ENCODE measurements around the gene CENATAC. TPM values are rescaled to one million over a fixed set of nuclear protein-coding genes. Genes with fewer than 3 reads are reported as not detected.

CENATAC gene
- total RNA-seq, 1 experiment from 2014 or later: 55.2 TPM

DNA sequence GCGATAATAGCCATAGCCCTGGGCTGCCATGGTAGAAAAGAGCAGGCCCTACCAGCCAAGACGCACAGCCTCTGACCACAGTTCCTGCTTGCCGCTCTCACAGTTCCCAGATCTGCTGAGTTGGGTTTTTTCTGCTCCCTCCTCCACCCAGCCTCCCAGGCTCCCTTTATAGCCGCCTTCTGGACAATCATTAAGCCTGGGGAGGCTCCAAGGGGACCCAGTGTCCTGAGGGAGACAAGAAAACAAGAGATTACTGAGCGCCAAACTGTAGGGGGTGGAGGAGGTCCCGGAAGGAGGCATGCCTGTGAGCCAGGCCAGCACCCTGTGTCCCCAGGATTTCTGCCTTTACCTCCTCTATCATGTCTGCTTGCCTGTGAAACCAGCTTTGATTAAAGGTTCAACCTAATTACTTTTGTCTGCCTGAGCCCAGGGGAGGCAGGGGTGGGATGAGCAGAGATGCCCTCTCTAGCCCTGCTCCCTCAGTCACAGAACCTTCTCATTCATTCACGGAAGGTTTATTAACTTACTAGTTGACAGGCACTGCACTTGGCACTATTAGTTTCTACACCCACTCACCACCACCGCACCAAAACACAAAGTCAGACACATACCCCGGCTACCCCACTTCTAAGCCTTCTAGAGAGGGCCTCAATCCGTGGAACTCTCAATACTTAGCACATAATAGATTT, 31.5 kb downstream of the CENATAC start:
- Histone ChIP-seq H3K27ac (ENCODE audit: insufficient read length, low read depth, low read length) (no peak overlapping the region), H3K9ac (ENCODE audit: extremely low read depth, insufficient read length, low read length) (peak overlapping the region; percentile 80)

More for the DNA sequence above, 31.5 kb downstream of the CENATAC start:
- H3K23me2 ChIP-seq (ENCODE audit: insufficient read length, low read depth, low read length, poor library complexity, severe bottlenecking): peaks cover 14% of the 10 kb centered on the region
- H3K14ac ChIP-seq (ENCODE audit: insufficient read depth, low read length): no peak overlapping the region
- no peak overlapping the region for H2BK20ac ChIP-seq (ENCODE audit: low read depth, low read length, poor library complexity, severe bottlenecking)
- H3K36me3 Mint-ChIP-seq (ENCODE audit: insufficient read depth in 1 of 3, low read depth in 3 of 3): peaks cover 21 to 43% (median 42%) of the 10 kb centered on the region in 3 experiments
- no peak overlapping the region for H2BK5ac ChIP-seq (ENCODE audit: insufficient read length, low read length)
- no peaks in the 10 kb centered on the region for H3K79me2 ChIP-seq (ENCODE audit: insufficient read depth, low read length)
- no peak overlapping the region for H4K8ac ChIP-seq (replicated peaks; ENCODE audit: insufficient read length, low read depth, low read length)
- DNase-seq: no peak
- H3T11ph ChIP-seq (ENCODE audit: low read length): no peak overlapping the region
- TF ChIP-seq, protein P1, sequence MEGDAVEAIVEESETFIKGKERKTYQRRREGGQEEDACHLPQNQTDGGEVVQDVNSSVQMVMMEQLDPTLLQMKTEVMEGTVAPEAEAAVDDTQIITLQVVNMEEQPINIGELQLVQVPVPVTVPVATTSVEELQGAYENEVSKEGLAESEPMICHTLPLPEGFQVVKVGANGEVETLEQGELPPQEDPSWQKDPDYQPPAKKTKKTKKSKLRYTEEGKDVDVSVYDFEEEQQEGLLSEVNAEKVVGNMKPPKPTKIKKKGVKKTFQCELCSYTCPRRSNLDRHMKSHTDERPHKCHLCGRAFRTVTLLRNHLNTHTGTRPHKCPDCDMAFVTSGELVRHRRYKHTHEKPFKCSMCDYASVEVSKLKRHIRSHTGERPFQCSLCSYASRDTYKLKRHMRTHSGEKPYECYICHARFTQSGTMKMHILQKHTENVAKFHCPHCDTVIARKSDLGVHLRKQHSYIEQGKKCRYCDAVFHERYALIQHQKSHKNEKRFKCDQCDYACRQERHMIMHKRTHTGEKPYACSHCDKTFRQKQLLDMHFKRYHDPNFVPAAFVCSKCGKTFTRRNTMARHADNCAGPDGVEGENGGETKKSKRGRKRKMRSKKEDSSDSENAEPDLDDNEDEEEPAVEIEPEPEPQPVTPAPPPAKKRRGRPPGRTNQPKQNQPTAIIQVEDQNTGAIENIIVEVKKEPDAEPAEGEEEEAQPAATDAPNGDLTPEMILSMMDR (conservative IDR thresholded peaks at IDR 0.05): no peak
- H2BK120ac ChIP-seq (ENCODE audit: low read depth, low read length, poor library complexity, severe bottlenecking): no peak overlapping the region
- H3K23ac ChIP-seq (ENCODE audit: insufficient read length, low read depth, low read length): no peak overlapping the region
- H3K27me3 ChIP-seq (ENCODE audit: insufficient read depth, low read length): no peaks in the 10 kb centered on the region
- no peaks in the 10 kb centered on the region for H3K9me3 ChIP-seq (ENCODE audit: control insufficient read depth, low read depth, low read length)
- H3K4me1 Mint-ChIP-seq: peaks cover 22% of the 10 kb centered on the region in 2 experiments
- H2AK5ac ChIP-seq (ENCODE audit: insufficient read length, low read length): no peak overlapping the region
- no peaks in the 10 kb centered on the region; the same call in 1 of the 2 replicates for H3K27me3 Mint-ChIP-seq (ENCODE audit: low read depth)
- no peak overlapping the region for H2BK15ac ChIP-seq (ENCODE audit: low read depth, low read length)
- no peak overlapping the region for H2AFZ ChIP-seq (ENCODE audit: low read length)
- H4K5ac ChIP-seq (ENCODE audit: insufficient read length, low read depth, low read length): no peak overlapping the region
- H2BK12ac ChIP-seq (ENCODE audit: insufficient read length, low read depth, low read length): no peak overlapping the region
- no peak overlapping the region for H4K91ac ChIP-seq (ENCODE audit: insufficient read length, low read depth, low read length)
- H3K56ac ChIP-seq (ENCODE audit: insufficient read length, low read depth, low read length): no peak overlapping the region
- peaks cover 3% of the 10 kb centered on the region for H3K79me1 ChIP-seq (ENCODE audit: insufficient read depth, low read depth, low read length, poor library complexity, severe bottlenecking)
- H3K4me1 ChIP-seq (ENCODE audit: insufficient read depth, low read length): peaks cover 8% of the 10 kb centered on the region; the same call in 1 of the 2 replicates
- H3K4me2 ChIP-seq (ENCODE audit: insufficient read depth, insufficient read length, low read length): peak overlapping the region; percentile 47
- peak overlapping the region in 2 of 3 experiments; percentile 32 to 59; a peak in 6 of 7 replicates for H3K27ac Mint-ChIP-seq
- WGBS (ENCODE audit: extremely low coverage, insufficient read length, low lambda C conversion rate): no CpG with 5 or more reads among the region's 10 CpGs
- H3K9me3 Mint-ChIP-seq: no peaks in the 10 kb centered on the region
- H4K20me1 ChIP-seq (ENCODE audit: control insufficient read depth, insufficient read depth, insufficient read length): no peaks in the 10 kb centered on the region
- peak overlapping the region; percentile 79 to 83 for H3K4me3 Mint-ChIP-seq
- no peak overlapping the region for H3K4ac ChIP-seq (ENCODE audit: low read depth, low read length)
- no peak overlapping the region for H3K18ac ChIP-seq (ENCODE audit: insufficient read length, low read depth, low read length)
